HS-5 (cell line): Measurements from ENCODE around the gene TASP1.

Experiments
- DNase-seq: peaks from one replicate; pipeline ENCODE4 v3.0.0-alpha.2; 2012; ENCODE audit warnings: low read depth

The TASP1 gene

GRCh38 chr20:13441388-13441787 is 197.3 kb downstream of the TASP1 start:
- no peak for DNase-seq

GRCh38 chr20:13436530-13436929 is 202.2 kb downstream of the TASP1 start:
- DNase-seq = no peak

DNA sequence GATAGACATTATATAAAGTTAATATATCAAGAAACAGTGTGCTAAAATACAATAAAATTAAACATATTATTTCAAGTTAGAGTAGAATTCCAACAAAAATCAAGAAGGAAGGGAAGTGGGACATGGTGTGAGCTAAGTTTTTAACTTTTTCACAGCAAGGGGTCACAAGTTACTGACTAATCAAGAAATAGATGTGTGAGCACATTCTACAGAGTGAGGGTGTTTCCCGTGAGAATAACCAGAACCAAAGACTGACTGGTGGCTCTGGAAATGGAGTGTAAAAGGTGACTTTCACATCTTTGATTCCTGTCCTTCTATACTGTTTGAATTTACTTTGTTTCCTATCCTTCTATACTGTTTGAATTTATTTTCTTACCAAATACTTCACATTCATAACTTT is 206.6 kb downstream of the TASP1 start:
- no peak for DNase-seq

DNA sequence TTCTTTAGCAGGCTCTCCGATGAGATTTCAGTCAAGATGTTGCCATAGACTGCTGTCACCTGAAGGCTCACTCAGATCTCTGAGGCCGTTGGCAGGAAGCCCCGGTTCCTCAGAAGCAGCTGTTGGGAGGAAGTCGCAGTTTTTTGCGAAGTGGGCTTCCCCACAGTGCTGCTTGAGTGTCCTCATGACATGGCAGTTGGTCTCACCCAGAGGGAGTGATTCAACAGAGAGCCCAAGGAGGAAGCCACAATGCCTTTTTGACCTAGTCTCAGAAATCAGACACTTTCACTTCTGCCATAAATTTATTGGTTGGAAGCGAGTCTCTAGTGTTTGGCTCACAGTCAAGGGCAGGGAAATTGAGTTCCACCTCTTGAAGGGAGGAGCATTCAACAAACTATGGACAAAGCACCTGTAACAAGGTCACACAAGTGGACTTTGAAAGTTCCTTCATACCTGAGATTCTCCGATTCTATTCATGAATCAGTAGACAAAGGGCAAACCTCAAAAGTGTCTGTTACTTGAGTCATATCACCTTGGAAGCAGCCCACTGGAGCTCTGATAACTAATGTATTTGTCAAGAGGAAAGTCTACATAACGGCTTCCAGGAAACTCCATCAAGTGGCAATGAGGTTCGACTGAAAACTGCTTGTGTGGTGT is 208.3 kb downstream of the TASP1 start:
- no peak for DNase-seq

- DNase-seq = no peak
Measured at GRCh38 chr20:13428684-13429083, 210.0 kb downstream of the TASP1 start.

- no peak for DNase-seq
Measured at GRCh38 chr20:13426870-13427269, 211.9 kb downstream of the TASP1 start.

DNA sequence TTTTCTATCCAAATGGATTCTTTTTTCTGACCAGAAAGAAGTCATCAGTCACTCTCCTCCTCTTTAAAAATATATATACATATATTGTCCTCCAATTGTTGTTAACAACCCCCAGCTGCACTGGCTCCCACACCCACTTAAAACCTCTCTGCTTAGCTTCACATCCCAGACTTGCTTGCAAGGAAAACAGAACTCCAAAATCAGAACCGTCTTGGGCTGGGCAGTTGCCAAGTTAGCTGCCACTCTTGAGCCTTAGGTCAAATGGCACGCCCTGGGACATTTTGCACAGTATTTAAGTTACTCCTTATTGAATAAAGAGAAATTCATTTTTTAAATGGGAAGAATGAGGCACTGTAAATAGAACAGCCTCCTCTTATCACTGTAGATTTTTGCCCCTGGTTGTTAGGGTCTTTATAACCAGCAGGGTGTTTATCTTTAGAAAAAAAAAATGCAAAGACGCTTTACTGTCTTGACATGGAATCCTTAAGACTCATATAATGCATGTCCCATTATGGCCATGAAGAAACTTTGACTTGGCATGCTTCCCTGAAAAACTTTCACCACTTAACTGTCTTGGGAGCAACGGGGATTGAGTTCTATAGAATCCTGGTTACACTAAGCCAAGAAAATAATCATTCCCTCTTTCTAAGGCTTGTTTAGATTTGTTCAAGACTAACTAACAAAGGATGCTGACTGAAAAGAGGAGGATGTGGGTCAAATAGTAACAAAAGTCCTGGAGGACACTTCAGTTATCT is 213.2 kb downstream of the TASP1 start:
- DNase-seq = no peak

DNA sequence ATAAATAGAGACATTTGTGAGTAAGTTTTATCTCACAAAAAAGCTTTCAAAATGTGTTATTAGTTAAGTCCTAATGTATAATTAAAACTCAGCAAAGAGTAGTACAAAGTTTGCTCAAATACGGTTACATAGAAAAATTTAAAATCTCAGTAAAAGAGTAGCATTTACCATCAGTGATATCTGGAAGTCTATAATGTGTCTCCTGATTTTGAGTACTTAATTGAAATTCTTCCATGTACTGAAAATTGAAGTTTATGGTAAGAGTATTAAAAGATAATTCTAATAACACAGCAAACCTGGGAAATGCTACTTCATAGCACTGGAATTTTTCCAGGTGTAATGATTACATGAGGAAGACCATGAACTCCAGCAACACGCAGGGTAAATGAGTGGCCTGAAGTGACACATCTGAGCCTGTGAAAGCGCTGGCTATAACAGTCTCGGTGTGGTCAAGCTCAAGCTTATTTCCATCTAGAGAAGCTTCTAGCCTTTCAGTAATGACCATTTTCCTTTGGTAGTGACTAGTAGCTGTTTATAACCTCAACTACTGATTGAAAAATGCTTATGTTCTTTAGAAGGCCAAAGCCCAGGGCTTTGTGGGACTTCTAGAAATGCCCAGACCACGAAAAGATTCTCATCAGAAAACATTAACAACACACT is 214.4 kb downstream of the TASP1 start:
- no peak for DNase-seq

- no peak for DNase-seq
Measured at GRCh38 chr20:13423472-13424173, 215.1 kb downstream of the TASP1 start.

DNA sequence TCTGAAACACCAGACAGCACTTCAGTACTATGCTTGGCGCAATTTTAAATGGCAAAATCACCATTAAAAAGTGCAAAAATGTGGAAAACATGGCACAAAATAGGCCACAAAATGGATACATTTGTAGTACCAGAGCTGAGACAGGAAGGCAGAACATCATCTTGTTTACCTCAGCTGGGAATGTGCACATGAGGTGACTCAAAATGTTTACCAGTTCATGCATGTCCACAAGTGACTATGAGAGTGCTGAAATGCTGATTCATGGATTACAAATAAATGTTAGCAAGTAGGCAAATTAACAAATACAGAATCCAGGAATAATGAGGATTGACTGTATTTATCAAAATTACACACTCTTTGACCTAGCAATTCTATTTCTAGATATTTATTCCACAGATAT is 216.1 kb downstream of the TASP1 start:
- no peak for DNase-seq

DNA sequence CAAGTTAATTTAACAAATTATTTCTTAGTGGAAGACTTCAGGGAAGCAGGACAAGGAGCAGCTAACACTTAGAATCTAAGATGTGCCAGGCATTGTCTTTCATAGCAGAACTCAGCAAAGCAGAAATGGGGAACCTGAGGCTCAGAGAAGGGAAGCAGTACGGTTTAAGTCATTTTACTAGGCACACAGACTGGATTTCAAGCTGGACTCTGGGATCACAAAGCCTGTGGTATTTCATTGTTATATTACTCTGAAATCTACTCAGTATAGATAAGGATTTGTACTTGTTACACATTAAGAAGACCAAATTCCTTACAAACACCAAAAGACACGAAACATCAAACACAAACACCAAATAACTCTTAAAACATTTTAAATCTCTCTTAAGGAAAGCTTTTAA is 218.1 kb downstream of the TASP1 start:
- DNase-seq = no peak

- no peak for DNase-seq
Measured at GRCh38 chr20:13419477-13419876, 219.3 kb downstream of the TASP1 start.

GRCh38 chr20:13418263-13419229 is 220.2 kb downstream of the TASP1 start:
- DNase-seq = no peak

GRCh38 chr20:13416531-13416930 is 222.2 kb downstream of the TASP1 start:
- no peak for DNase-seq

GRCh38 chr20:13412806-13413445 is 225.8 kb downstream of the TASP1 start:
- DNase-seq = no peak

DNA sequence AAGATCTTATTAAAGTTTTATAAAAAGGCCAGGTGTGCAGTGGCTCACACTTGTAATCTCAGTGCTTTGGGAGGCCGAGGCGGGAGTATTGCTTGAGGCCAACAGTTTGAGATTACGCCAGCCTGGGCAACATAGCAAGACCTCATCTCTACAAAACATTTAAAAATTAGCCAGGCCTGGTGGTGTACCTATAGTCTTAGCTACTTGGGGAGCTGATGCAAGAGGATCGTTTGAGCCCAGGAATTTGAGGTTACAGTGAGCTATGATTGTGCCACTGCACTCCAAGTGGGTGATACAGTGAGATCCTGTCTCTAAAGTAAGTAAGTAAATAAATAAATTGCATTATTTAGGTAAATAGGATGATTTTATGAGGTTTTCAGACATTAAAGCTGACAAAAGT is 234.4 kb downstream of the TASP1 start:
- no peak for DNase-seq

DNA sequence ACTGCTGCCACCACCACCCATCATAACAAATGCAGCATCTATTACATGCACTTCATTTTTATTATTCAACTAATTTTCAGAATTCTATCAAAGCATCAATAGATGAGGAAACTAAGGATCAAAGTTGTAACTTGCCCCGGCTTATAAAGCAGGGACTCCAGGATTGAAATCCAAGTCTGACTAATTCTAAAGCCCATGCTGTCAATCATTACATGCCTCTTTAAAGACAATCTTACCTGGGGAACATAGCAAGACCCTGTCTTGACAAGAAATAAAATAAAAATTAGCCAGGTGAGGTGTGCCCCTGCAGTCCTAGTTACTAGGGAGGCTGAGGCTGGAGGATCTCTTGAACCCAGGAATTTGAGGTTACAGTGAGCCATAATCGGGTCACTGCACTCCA is 235.3 kb downstream of the TASP1 start:
- no peak for DNase-seq

- no peak for DNase-seq
Measured at GRCh38 chr20:13402986-13403385, 235.7 kb downstream of the TASP1 start.

DNA sequence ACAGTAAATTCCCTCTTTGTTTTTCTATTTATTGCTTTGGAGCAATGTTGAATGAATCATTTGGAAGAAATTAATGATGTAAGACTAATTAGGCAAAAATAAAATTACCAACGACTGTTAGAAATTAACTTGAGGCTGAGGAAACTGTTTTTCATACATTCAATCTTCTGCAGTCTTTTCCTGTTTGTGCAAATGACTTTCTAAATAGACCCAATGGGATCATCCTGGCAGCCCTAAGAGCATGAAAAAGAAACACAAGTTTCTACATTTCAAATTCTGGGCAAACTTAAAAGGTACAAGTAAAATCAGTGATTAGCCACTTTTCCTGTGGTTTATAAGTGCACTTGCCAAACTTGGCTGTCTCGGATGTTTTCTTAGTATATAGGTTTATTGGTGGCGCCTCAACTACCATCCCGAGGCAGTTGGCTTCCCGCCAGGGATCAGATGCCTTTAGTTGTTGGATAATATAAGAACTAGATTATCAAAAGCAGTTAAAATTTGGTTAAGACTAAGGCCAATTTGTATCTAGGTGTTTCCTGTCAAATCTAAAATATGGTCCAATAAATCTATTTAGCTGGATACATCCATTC is 236.5 kb downstream of the TASP1 start:
- DNase-seq = no peak

- DNase-seq = no peak
Measured at GRCh38 chr20:13401596-13401995, 237.1 kb downstream of the TASP1 start.

GRCh38 chr20:13400453-13400852 is 238.3 kb downstream of the TASP1 start:
- no peak for DNase-seq
